Right lobe of liver (tissue), 6 donors: Measurements from ENCODE around the gene DLL4. TPM values are rescaled to one million over a fixed set of nuclear protein-coding genes. Genes with fewer than 3 reads are reported as not detected.
A peak's percentile ranks its signal among the peaks of the same experiment; 100 is the strongest.

ENCODE experiments used
- ATAC-seq, 4 donors: fragments of 200-7000 bp; cut with Tn5 transposase; one replicate each; pipeline ENCODE4 v1.9.1; 2020; ENCODE audit warnings: mild to moderate bottlenecking in 4 of 4, moderate library complexity in 4 of 4
- DNase-seq, 3 donors: peaks; one replicate each; pipeline ENCODE4 v3.0.0-alpha.2; 2020
- H3K27ac ChIP-seq, 3 donors: fragments of 200-600 bp; one replicate each; pipeline ENCODE4 v1.8.0; 2022
- H3K27me3 ChIP-seq, 2 donors: fragments of 200-600 bp; one replicate each; pipeline ENCODE4 v1.8.0; 2022
- H3K36me3 ChIP-seq, 4 donors: fragments of 200-600 bp; sonication (generic) in 1 of 4; one replicate each; pipeline versions ENCODE4 v1.5.1 to v1.8.0; 2017 to 2022; ENCODE audit warnings: control low read depth in 1 of 4
- H3K4me1 ChIP-seq, 4 donors: fragments of 200-600 bp; sonication (generic) in 1 of 4; one replicate each; pipeline versions ENCODE4 v1.5.1 to v1.8.0; 2017 to 2022; ENCODE audit warnings: control low read depth in 1 of 4
- H3K4me3 ChIP-seq, 3 donors: fragments of 200-600 bp; one replicate each; pipeline ENCODE4 v1.8.0; 2022
- H3K9me3 ChIP-seq, 4 donors: fragments of 200-600 bp; sonication (generic) in 1 of 4; one replicate each; pipeline versions ENCODE4 v1.5.1 to v1.8.0; 2017 to 2022; ENCODE audit warnings: control low read depth in 1 of 4
- CTCF ChIP-seq, 4 donors: fragments of 200-600 bp in 3 of 4; fragments of 450-650 bp in 1 of 4; IDR thresholded peaks; one replicate each; pipeline versions ENCODE4 v1.5.1 to v1.8.0; 2016 to 2022; ENCODE audit warnings: antibody characterized with exemption in 4 of 4, mild to moderate bottlenecking in 2 of 4
- POLR2A ChIP-seq: fragments of 450-650 bp; IDR thresholded peaks from one replicate; pipeline ENCODE4 v1.6.1; 2017; ENCODE audit warnings: antibody characterized with exemption, mild to moderate bottlenecking
- WGBS: methylation state at CpG from one replicate; pipeline ENCODE4 v1.1.6; 2018; ENCODE audit warnings: low coverage, low lambda C conversion rate; ENCODE audit not compliant: insufficient coverage; ENCODE audit errors: missing lambda C conversion rate; 5-methylcytosine and 5-hydroxymethylcytosine counted together
- intact Hi-C, 2 donors: fragments of 100-400 bp; cut with DNase I; formaldehyde crosslinking; loops; one replicate each; pipeline versions ENCODE4 v1.11.2 to v1.14.1; 2022
- total RNA-seq, 6 experiments: library from RNA; depleted of rRNA in 2 of 6; stranded (reverse); fragments of >200 nt in 2 of 6; fragmentation: NEBNext Ultra II Directional in 3 of 6; extraction: Animal tissue kit (Norgen Biotek cat#: 25700) in 3 of 6; gene quantifications; one replicate each; pipeline versions ENCODE4 v1.1.0 to v1.2.4, GENCODE V29; 2016 to 2023
- donor health status: DM: no; HTN: yes; CAD: no.
- donor health status: DM: no; HTN: no; CAD: no.
- donor health status: DM: no; HTN: no; CAD: no.
- donor health status: DM: no; HTN: yes; CAD: no.
- donor health status: DM: no; HTN: yes; CAD: no.

Gene DLL4
- total RNA-seq, 6 experiments from 2014 or later = 2.9 to 8.7 (median 4.2) TPM

DNA sequence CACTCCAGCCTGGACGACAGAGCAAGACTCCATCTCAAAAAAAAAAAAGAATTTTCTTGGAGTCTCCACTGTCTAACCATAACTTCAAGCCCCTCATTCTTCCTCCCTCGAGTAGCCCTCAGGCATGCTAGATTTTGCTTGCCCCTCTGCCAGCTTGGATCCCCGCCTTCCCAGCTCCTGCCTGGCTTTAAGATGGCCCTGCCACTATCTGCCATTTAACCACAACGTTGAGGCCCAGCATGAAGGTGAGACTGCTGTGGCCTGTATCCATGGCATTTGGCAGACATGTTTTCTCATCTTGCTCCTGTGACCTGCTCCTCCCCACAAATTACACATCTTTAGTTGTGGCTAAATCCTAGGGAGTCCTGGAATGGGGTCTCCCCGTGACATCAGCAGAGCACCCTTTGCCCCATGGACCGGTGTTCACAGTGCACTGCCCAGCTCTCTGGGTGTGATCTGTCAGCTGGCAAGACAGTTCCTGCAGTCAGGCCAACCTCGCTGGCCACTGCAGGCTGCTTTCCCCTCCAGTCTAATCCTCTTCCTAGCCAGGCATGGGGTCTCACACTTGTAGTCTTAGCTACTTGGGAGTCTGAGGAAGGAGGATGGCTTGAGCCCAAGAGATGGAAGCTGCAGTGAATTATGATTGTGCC is 24.5 kb upstream of the DLL4 start:
- DNase-seq = peak in 1 of 3 donors; percentile 72

GRCh38 chr15:40906091-40906990 is 22.8 kb upstream of the DLL4 start:
- Histone ChIP-seq H3K4me3 (peak overlapping the region; percentile 31 to 38 (median 32)), H3K9me3 (no peaks in the 10 kb centered on the region), H3K4me1 (peaks cover 0 to 69% (median 28%) of the 10 kb centered on the region in 4 donors), H3K36me3 (peaks cover 0 to 11% (median 6%) of the 10 kb centered on the region in 4 donors), H3K27me3 (no peaks in the 10 kb centered on the region), H3K27ac (peak overlapping the region; percentile 71 to 98 (median 95))
- DNase-seq (peak; percentile 90 to 94 (median 94)), ATAC-seq (peak; percentile 71 to 87 (median 75))
- intact Hi-C loops = loop anchor here (10.0 kb wide), 3 partner anchors 108 to 278 kb away; no protein-coding TSS in a partner anchor
- TF ChIP-seq CTCF (IDR thresholded peaks at IDR 0.05) (peak; percentile 88 to 96 (median 92)), POLR2A (peak; percentile 61)
- 3% methylated on average over 5 of the region's 36 CpGs for WGBS

More for the DNA sequence above, 24.5 kb upstream of the DLL4 start:
- intact Hi-C loops = loop anchor here (10.0 kb wide), 3 partner anchors 110 to 280 kb away; no protein-coding TSS in a partner anchor
- peak overlapping the region in 1 of 3 donors; percentile 95 for H3K27ac ChIP-seq
- H3K36me3 ChIP-seq = peaks cover 0 to 20% (median 14%) of the 10 kb centered on the region in 4 donors
- no peaks in the 10 kb centered on the region for H3K9me3 ChIP-seq
- H3K4me3 ChIP-seq = no peak overlapping the region
- peaks cover 0 to 52% (median 20%) of the 10 kb centered on the region in 4 donors for H3K4me1 ChIP-seq
- TF ChIP-seq POLR2A = no peak
- TF ChIP-seq CTCF (IDR thresholded peaks at IDR 0.05) = no peak
- 32% methylated on average over 6 of the region's 7 CpGs for WGBS
- H3K27me3 ChIP-seq = no peaks in the 10 kb centered on the region
- no peak for ATAC-seq

DNA sequence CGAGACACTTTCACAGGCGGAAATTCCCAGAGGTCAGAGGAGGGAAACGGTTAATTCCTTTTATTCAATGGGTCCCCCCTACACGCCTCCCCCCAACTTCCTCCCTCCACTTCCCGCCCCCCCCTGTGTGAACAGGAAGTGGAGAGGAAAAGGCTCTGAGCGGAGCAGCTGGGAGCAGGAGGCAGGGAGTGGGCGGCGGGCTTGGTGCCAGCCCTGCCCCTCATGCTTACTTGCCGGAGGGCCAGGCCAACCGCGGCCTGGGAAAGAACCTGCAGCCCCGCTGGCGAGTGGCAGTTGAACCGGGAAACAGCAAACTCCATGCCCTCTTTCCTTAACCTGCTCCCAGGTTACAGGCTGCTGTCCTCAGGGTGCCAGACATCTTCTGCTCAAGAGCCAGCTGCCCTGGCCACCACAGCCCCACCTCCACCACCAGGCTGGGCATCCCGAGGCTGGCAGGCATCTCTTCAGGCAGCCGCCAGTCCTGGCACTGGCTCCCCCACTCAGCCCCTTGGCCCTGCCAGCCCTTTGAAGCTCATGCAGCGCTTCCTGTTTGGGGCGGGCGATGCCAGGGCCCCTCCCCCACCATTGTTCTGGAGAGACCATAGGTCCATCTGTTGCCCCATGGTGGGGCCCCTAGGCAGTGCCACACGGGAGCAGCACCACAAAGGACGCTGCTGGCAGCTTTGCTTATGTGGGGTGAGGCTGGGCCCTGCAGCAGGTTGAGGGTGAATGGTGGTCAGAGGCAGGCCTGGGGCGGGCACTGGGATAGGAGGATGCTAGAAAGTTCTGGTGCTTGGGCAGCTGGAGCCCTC is 21.9 kb upstream of the DLL4 start:
- peak in 3 of 4 donors; percentile 3 to 23 (median 13) for ATAC-seq
- no peaks in the 10 kb centered on the region for H3K27me3 ChIP-seq
- H3K36me3 ChIP-seq = peaks cover 0 to 11% (median 6%) of the 10 kb centered on the region in 4 donors
- DNase-seq = peak; percentile 69 to 84 (median 81)
- WGBS = 6% methylated on average over 6 of the region's 22 CpGs
- H3K4me3 ChIP-seq = peak overlapping the region; percentile 31 to 38 (median 32)
- peaks cover 0 to 77% (median 33%) of the 10 kb centered on the region in 4 donors for H3K4me1 ChIP-seq
- peak overlapping the region; percentile 71 to 98 (median 95) for H3K27ac ChIP-seq
- TF ChIP-seq POLR2A (no peak), CTCF (IDR thresholded peaks at IDR 0.05) (no peak)
- H3K9me3 ChIP-seq = no peaks in the 10 kb centered on the region
- intact Hi-C loops = loop anchor here (10.0 kb wide), 3 partner anchors 108 to 278 kb away; no protein-coding TSS in a partner anchor

DNA sequence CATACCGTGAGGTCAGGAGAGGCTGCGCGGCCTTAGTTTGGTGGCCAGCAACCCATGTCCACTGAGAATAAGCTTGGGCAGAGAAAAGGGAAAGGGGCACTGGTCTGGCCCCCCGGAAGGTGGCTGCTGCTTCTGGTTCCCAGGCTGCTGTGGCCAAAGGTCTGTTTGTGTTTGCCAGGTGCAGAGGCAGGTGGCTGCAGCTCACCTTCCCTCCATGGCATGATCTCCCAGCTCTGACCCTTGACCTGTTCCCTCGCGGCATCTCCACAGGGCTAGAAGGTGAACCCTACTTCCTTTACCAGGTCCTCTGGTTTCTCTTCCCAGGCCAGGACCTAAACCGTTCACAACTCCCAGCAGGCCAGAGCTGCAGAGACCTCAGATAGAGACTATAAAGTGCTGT is 21.0 kb upstream of the DLL4 start:
- DNase-seq (peak in 1 of 3 donors; percentile 77), ATAC-seq (no peak)
- Histone ChIP-seq H3K4me1 (peaks cover 0 to 77% (median 33%) of the 10 kb centered on the region in 4 donors), H3K27ac (peak overlapping the region; percentile 71 to 98 (median 95)), H3K4me3 (no peak overlapping the region), H3K36me3 (peaks cover 0 to 5% (median 2%) of the 10 kb centered on the region in 4 donors), H3K27me3 (no peaks in the 10 kb centered on the region), H3K9me3 (no peaks in the 10 kb centered on the region)
- WGBS = 60% methylated on average over 2 of the region's 7 CpGs
- intact Hi-C loops = loop anchor here (10.0 kb wide), 3 partner anchors 107 to 277 kb away; no protein-coding TSS in a partner anchor
- TF ChIP-seq CTCF (IDR thresholded peaks at IDR 0.05) (no peak), POLR2A (no peak)
